TTC549 (cell line): ENCODE results near the gene HID1.
"Not testable (repeated sequence)": the region's sequence is repeated elsewhere in the genome, so short reads cannot be mapped to it uniquely, and the experiment has no call there.

Source experiments
- FAIRE-seq: peaks from 2 replicates; lab custom pipeline; 2012; peaks lifted over from hg19 to GRCh38; lab: Jason Lieb, UNC

Gene HID1

DNA sequence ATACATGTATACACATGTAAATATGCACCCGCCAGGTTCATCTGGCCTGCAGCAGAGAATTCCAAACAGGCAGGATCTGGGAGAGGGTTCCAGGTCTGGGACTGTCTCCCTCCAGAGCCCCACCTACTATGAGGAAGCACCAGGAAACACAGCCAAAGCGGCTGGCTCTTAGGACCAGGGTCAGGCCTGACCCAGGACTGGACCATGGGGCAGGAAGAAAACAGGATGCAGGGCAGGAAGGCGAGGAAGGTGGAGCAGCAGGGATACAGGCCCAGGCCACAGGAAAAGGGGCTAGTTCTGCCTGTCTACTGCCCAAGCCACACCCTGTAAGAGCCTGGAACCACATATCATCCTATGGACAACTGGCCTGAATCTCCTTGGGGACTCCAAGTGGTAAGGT is 2.2 kb downstream of the HID1 start:
- no peak for FAIRE-seq

GRCh38 chr17:74969501-74969900 is 3.1 kb downstream of the HID1 start:
- FAIRE-seq, result not testable (repeated sequence)

- no peak for FAIRE-seq
These were observed 4.2 kb downstream of the HID1 start for GRCh38 chr17:74968361-74968780.

GRCh38 chr17:74964988-74965622 is 7.5 kb downstream of the HID1 start:
- FAIRE-seq, result no peak

- FAIRE-seq, result no peak
These were observed 8.3 kb downstream of the HID1 start for GRCh38 chr17:74964246-74964761.

GRCh38 chr17:74963656-74964055 is 8.9 kb downstream of the HID1 start:
- FAIRE-seq, result no peak

DNA sequence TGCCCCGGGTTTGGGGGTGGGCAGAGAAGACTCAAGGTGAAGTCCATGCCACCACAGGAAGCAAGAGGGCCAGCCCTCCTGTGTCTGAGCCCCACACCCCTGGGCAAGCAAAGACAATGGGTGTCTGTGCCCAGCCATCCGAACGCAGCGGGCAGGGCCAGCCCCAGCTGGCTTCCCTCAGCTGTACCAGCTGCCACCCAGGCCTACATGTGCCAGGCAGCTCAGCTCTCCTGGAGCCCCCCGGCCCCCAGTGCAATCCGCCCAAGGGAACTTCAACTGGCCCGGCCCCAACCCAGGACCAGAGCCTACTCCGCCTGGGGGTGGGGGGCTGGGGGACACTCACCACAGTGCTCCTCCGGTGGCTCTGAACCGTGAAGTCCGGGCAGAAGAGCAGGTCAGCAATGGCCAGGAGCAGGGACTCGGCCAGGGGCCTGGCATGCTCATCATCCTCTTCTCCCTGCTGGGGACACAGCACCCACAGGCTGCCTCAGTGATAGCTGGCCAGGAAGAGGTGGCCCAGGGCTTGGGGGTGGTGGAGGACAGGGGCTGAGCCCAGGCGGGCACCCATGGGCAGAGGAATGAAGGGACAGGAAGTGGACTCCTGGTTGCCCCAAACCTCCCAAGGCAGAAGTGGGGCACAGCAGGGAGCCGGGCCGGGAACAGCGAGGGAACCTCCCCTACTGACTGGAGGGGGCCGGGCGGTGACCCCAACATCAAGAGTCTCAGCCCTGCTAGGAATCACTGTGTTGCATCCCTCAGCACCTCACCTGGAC is 9.8 kb downstream of the HID1 start:
- no peak for FAIRE-seq

DNA sequence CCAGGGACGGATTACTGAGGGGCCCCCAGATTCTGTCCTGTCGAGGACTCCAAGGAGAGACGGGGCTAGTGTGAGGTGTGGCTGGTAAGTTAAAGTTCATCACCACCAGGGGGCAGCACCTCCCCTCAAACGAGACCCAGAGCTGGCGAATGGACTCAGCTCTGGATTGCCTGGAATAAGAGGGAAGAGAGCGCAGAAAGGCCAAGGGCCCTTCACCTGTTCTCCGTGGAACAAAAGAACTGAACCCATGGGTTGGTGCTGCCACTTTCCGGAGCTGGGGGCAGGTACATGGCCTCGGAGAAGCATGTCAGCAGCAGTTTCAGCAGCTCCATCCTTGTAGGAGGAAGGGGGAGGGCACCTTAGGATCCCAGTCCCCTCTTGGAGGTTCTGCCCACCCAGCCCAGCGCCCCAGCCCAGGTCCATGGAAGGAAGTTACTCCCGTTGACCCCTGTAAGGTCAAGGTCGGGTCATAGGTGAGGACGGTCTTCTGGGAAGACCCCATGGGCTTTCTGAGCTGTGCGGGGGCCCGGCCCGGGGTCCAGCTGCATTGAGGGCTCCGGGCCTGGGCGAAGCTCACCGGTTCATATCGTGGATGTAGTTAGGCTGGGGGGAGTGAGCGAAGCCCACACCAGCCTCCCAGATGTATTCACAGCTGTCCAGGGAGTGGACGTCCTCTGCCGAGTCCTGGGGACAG is 10.8 kb downstream of the HID1 start:
- FAIRE-seq, result no peak

DNA sequence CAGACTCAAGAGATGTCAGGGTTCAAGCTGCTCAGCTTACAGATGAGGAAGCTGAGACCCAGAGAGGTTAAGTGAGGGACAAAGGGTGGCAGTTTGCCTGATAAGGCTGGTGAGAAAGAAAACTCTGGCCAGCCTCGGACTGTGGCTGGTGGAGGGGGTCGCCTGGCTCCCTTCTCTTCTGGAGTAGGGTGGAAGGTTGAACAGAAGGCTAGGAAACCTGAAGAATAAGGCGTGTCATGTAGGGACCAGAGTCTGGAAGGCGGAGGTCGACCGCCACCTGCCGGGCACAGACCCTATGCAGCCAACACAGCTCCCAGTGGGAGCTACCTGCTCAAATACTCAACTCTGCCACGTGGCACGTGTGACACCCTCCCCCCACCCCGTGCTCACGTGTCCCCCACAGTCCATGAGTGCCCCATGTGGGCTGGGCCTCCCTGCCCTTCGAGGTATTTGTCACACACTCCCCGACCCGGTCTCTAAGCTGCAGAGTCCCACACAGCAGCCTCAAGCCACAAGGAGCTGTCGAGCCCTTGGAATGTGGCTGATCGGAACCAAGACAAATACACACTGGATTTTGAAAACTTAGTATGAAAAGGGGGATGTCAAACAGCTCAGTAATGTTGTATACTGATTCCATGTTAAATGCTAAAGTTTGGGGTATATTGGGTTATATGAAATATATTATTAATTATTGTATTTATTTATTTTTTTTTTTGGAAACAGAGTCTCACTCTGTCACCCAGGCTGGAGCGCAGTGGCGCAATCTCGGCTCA is 11.8 kb downstream of the HID1 start:
- no peak for FAIRE-seq

DNA sequence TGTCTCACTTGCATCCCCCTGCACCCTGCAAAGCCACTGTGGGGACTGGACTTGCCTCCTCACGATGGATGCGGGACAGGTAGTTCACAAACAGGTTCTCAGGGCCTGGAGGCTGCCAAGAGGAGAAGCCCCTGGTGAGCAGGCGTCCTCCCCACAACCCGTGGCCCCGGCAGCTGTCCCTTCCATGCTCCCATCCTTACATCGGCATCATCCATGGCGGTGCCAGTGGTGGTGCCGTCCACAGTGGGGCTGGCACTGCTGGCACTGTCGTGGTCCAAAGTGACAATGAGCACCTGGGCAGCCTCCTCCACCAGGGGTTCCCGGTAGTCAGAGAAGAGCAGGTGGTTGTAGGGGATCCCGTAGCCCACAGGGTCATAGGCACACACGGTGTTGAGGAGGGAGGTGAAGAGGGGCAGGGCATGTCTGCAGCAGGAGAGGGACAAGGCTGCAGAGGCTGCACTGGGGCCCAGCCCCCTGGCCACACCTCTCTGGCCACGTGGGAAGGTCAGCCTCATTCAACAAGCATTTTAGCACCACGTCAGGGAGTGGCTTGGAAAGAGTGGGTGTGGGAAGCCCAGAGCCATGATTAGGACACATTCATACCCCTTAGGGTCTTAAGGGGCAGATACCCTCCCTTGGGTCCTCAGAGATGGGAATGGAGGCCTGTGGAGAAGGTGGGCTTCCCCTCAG is 12.6 kb downstream of the HID1 start:
- no peak for FAIRE-seq

- peak; percentile 29 for FAIRE-seq
These were observed 14.4 kb downstream of the HID1 start for GRCh38 chr17:74957935-74958740.

- no peak for FAIRE-seq
These were observed 16.5 kb downstream of the HID1 start for GRCh38 chr17:74956093-74956492.

GRCh38 chr17:74954665-74955421 is 17.7 kb downstream of the HID1 start:
- no peak for FAIRE-seq

DNA sequence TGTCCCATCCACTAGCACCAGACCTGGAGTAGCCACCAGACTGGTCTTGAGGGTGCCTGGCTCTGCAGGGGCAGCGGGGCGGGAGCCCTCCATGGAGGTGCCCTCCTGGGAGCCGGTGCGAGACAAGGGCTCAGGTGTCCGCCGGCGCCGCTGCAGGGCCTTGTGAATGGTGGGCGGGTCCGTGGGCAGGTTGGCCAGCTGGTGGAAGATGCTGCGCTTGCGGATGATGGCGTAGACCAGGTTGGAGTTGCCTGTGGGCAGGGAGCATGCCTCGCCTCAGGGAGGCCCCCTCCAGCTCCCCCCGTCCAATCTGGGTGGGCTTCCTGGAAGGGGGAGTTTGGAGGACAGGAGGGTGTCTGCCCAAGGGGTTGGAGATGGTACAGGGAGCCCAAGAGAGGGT is 18.4 kb downstream of the HID1 start:
- FAIRE-seq, result no peak

DNA sequence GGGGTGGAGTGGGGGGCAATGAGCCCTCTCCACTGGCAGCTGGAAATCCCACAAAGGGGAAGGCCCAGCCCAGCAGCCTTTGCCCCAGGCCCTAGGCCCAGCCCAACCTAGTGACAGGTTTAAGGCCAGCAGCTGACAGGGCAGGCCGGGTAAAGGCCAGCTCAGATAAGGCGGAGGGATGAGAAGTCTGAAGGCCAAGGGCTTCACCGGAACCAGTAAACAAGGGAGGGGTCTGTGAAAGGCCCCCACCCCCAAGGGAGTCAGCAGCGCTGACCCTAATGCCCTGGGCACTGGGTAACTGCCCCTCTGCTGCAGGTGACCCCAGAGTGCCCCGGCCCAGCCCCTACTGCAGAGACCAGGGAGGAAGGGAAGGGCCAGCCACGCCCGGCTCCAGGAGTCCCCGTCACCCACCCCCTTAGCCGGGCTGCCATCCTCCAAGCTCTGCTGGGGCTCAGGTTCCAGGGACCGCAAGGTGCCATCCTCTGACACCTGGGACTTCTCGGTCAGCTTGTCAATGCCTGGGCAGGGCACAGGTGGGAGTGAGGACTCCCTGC is 19.3 kb downstream of the HID1 start:
- no peak for FAIRE-seq

DNA sequence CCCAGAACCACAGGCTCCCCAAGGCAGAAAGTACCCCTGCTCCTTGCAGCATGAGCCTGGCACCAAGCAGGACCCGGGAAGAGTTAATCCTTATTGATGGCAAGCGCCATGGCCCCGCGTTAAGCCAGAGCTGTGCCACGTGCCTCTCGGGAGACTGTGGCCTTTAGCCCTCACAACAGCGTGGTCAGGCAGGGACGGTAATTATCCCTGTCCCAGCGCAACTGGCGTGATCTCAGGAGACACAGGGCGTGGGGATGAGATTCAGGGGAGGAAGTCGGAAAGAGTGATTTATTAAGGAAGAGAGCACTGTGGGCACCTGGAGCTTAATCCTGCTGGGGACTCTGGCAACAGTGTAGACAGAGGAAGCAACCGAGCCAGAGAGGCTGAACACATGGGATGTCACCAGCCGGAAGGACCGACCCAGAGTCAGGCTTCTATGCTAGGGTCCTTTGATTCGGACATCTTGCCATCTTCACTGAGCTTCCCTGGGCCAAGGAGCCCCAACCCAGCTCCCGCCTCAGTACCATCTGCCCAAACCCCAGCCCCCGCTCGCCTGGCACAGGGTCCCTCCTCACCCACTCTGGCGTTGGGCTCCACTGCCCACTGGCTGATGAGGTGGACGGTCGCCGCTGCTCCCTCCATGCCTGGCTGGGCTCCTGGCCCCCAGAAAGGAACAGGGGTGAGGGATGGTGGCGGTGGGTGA is 20.0 kb downstream of the HID1 start:
- FAIRE-seq, result no peak

DNA sequence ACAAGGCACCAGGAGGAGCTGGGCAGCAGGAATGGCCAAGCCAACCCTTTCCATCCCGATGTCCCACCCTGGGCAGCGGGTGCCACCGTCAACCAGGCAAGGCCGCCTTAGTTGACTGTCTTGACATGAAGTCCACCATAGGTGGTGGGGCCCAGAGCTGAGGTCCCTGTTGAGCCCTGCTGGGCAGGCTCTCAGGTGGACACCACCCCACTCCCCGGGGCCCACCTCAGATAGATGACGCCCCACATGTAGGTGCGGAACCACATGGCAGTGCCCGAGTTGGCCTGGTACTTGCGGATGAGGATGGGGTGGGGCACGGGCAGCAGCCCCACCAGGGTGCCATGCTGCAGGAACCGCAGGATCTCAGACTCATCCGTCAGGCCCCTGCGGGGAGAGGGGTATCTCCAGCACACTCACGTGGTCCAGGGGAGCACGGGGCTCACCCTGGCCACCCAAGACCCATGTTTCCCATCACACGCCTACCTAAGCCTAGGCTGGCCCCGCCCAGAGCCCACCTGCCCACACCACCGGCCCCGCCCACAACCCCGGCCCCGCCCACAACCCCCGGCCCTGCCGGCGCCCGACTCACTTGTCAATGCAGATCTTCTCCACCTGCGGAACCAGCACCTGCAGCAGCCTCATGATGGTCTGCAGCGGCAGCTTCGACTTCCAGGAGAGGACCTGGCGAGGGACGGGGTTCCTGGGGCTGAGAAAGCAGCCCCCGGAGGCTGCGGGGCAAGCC is 20.7 kb downstream of the HID1 start:
- FAIRE-seq, result no peak

DNA sequence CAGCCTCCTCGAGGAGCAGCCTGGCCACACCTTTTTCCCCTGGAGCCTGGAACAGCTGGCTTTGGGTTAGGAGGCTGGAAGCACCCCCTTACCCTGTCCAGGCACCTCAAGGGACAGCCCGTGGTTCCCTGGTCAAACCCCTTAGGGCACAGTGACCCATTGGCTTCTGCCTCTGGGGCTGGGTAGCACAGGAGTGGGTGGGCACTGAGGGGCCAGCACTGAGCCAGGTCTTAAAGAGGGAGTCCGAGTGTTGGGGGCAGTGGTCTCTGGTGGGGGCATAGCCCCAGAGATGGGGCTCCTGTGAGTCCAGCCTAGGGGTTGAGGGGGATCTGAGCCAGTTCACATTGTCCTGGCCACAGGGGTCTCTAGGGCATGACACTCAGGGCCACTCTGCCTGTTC is 21.5 kb downstream of the HID1 start:
- no peak for FAIRE-seq
